OCI-LY7 (cell line): ENCODE measurements around the gene ACACB.

Source experiments
- CTCF ChIP-seq: fragments of 200-600 bp; sonication (generic); conservative IDR thresholded peaks from 2 replicates; pipeline ENCODE4 v1.5.1; 2014; ENCODE audit warnings: mild to moderate bottlenecking, antibody characterized with exemption, low read length, moderate library complexity, mixed read lengths
- EZH2phosphoT487 ChIP-seq: fragments of 200-600 bp; sonication (generic); IDR thresholded peaks from 2 replicates; pipeline ENCODE4 v1.6.1; 2018; ENCODE audit warnings: low read depth, borderline replicate concordance, mild to moderate bottlenecking, mixed run types, antibody characterized with exemption, low read length, moderate library complexity, mixed read lengths

DNA sequence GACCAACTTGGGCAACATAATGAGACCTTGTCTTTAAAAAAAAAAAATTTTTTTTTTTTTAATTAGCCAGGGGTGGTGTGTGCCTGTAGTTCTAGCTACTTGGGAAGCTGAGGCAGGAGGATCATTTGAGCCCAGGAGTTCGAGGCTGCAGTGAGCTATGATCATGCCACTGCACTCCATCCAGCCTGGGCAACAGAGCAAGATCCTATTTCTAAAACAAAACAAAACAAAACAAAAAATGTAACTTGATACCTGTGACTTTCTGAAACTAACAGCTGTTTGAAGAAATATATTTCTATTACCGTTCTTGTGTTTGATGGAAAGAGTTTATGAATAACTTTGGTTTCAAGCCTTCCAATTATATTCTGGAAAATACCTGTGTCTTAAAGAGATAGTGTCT, 1.7 kb upstream of the ACACB start:
- no peak for TF ChIP-seq CTCF
- TF ChIP-seq EZH2phosphoT487 = no peak
